ENCODE data around the gene ADAM12. TPM values are rescaled to one million over a fixed set of nuclear protein-coding genes. Genes with fewer than 3 reads are reported as not detected.

The ADAM12 gene
- total RNA-seq (2014; rRNA removed; shearing (Covaris generic)), result not detected in 2 replicates

DNA sequence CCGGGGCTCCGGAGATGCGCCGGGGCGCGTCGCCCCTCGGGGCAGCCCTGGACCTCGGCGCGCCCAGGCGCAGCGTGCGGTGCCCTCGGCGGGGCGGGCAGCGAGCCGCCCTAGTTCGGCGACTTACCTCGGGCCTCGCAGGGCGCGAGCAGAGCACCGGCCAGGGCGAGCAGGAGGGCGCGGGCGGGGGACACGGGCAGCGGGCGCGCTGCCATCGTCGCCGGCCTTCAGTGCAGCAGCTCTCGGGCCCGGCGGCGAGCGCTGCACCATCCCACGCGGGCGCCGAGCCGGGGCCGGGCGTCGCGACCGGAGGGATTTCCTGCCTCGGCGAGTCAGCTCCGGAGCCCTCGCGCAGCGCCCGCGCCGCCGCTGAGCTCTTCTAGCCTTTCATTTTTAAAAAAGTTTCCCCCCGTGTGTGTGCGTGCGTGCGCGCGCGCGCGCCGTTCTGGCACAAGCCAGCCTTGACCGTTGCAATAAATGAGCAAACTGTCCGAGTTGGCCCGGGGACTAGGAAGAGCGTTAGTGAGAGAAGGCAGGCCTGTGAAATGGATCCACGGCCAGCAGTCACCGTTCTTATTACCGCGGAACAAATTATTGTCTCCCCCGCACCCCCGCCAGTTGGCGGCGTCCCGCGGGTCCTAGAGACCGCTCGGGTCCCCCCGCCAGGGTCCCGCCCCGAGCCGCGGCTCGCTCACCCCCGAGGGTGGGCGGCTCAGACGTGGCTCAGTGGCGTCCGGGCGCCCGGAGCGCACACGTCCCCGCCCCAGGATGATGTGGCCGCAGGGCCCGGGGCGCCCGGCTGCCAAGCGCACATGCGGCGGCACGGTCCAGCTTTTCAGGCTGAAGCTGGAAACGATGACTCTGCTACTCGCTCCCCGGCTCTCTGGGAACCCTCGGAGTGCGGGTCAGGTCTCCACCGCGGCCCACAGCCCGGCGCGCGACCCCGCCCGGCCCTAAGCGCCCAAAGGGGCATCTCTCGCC, at the start of gene ADAM12:
TSS of gene ADAM12 (minus strand) at position 547 of the 981 bp plus-strand sequence. CDS start at position 215, 332 bp downstream.
- in situ Hi-C loops (cut with HindIII; ENCODE audit: low sequenced_read_pairs), result no loop called here
- no peak for DNase-seq (ENCODE audit: low spot score)

GRCh38 chr10:126437635-126438406, 49.5 kb upstream of the ADAM12 start:
- in situ Hi-C loops (cut with HindIII; ENCODE audit: low sequenced_read_pairs), result no loop called here
- no peak for DNase-seq (ENCODE audit: low spot score)

DNA sequence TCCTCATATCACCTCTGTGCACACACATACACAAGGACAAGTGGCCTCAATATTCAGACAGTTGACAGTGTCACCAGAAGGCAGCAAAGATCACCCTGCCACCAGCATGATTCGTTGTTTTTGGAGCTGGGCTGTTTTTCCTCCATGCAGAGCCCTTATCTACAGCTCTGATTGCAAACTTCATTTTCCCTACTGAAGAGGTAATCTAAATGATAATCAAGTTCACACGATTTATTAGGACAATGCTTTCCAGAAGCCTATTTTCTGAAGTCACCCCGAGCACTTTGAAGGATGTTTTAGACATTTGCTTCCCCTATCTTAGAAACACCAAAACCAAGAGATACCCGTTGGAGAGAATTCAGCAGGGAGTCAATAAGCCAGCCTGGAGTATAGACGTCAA, 46.0 kb upstream of the ADAM12 start:
- in situ Hi-C loops (cut with HindIII; ENCODE audit: low sequenced_read_pairs), result no loop called here
- DNase-seq (ENCODE audit: low spot score), result no peak

DNA sequence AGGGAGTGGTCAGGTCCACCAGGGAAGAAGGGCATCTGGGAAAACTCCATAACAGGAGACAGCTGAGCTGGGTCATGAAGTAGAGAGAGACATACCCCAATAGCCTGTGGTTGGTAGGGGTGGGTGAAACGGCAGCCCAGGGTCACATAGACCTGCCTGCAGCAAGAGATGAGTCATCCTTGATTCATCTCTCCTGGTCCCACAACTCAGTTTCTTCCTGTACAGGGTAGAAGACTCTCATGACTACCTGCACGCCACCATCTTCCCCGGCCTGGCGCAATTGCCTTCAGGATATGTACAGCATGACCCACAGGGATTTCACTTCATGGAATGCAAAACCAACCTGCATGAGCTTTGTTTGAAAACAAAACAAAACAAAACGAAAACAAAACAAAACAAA, 45.1 kb upstream of the ADAM12 start:
- DNase-seq (ENCODE audit: low spot score), result no peak
- in situ Hi-C loops (cut with HindIII; ENCODE audit: low sequenced_read_pairs), result no loop called here

DNA sequence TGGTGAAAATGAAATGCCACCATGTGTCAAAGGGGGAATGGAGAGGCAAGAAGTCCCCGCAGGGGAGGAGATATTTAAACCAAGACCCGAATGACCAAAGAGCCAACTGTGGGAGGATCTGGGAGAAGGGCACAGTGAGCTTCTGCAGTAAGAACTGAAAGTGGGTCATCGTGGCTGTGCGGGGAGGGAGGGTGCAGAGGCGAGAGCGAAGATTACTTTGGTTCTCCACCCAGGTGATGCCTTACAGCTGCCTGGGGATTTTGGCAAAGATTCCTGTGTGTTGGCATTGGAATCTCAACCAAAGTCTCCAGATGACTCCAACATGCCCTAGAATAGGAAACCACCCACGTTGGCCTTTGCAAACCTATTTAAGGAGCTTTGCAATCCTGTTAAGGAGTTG, 44.2 kb upstream of the ADAM12 start:
- in situ Hi-C loops (cut with HindIII; ENCODE audit: low sequenced_read_pairs), result no loop called here
- DNase-seq (ENCODE audit: low spot score), result no peak

DNA sequence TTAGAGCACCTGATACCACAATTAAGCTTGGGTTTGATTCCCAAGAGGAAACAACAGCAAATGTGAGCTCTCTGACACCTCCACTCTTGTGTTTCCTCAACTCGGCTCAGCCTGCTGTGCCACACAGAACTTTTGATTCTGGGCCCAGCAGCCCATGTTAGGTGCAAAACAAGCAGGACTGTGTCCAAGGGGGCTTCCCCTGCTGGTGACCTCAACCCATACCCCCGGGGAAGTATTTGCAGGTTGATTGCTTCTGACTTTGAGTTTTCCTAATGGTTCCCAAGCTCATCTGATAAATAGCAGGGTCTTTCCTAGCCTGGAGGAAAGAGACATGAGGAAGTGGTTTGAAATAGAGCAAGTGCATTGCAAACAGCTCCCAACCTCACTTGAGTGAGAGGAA, 43.5 kb upstream of the ADAM12 start:
- no peak for DNase-seq (ENCODE audit: low spot score)
- in situ Hi-C loops (cut with HindIII; ENCODE audit: low sequenced_read_pairs), result no loop called here

DNA sequence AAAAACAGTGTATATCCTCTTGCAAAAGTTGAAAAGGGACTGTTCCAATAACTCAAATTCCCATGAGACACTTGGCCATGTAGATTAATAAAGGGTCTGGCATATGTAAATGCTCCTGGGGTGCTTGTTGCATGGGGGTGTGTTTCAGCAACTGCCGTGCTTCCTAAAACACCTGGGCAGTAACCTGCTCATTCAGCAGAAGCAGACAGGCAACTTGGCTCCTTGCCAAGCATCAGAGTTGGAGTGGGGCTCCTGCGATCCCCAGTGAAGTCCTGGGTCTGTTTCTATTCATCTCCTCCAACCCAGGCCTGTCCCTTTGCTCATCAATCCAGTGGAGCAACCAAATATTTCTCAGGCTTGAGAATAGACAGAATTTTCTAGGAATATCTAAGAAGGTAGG, 42.2 kb upstream of the ADAM12 start:
- in situ Hi-C loops (cut with HindIII; ENCODE audit: low sequenced_read_pairs), result no loop called here

GRCh38 chr10:126429275-126429674, 41.0 kb upstream of the ADAM12 start:
- in situ Hi-C loops (cut with HindIII; ENCODE audit: low sequenced_read_pairs), result no loop called here

More for the DNA sequence above, 42.2 kb upstream of the ADAM12 start:
- DNase-seq (ENCODE audit: low spot score), result no peak

DNA sequence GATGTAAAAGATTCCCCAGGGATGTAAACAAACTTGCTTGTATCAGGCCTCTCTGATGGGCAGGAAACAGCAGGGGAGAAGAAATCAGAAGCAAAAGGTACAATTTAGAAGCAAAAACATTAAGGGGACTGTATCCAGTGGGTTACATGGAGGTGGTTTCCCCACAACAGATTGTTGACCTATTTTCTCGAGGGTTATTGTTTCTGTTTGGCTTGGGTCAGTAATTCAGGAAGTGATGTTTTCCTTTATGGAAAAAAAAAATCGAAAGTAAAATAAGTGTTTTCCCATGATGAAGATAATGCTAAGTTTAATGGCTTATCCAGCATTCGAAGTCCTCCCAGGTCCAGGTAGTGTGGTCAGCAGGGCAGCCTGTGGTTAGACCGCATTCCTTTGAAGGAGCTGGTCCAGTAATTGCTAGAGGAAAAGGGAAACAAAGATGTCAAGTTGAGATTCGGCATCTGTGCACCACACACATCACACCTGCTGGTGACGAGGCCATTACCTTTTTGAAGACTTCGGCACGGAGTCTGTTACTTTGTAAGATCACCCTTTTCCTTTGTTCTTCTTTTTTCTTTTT, 37.3 kb upstream of the ADAM12 start:
- in situ Hi-C loops (cut with HindIII; ENCODE audit: low sequenced_read_pairs), result no loop called here
- no peak for DNase-seq (ENCODE audit: low spot score)

More at GRCh38 chr10:126429275-126429674, 41.0 kb upstream of the ADAM12 start:
- no peak for DNase-seq (ENCODE audit: low spot score)

DNA sequence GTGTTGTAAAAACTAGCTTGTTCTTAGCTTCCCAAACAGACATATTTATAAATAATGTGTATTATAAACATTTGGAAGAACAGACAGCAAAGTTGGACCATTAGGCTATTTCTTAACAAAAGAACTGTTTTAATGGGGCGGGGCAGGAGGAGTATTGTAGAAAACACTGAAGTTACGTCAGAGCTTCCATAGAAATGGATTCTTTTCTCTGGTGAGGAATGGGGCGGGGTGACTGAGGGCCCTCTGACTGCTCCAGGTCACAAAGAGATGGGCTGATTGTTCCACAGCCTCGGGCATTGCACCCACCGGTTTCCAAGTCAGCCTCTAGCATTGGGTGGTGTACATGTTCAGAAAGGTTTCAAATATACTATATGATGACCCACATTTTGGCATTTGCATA, 36.8 kb upstream of the ADAM12 start:
- in situ Hi-C loops (cut with HindIII; ENCODE audit: low sequenced_read_pairs), result no loop called here
- no peak for DNase-seq (ENCODE audit: low spot score)

GRCh38 chr10:126423732-126424491, 35.6 kb upstream of the ADAM12 start:
- no peak for DNase-seq (ENCODE audit: low spot score)
- in situ Hi-C loops (cut with HindIII; ENCODE audit: low sequenced_read_pairs), result no loop called here

GRCh38 chr10:126422567-126422966, 34.3 kb upstream of the ADAM12 start:
- DNase-seq (ENCODE audit: low spot score), result no peak
- in situ Hi-C loops (cut with HindIII; ENCODE audit: low sequenced_read_pairs), result no loop called here

- no peak for DNase-seq (ENCODE audit: low spot score)
- in situ Hi-C loops (cut with HindIII; ENCODE audit: low sequenced_read_pairs), result no loop called here
These were observed 33.5 kb upstream of the ADAM12 start for GRCh38 chr10:126421756-126422256.

DNA sequence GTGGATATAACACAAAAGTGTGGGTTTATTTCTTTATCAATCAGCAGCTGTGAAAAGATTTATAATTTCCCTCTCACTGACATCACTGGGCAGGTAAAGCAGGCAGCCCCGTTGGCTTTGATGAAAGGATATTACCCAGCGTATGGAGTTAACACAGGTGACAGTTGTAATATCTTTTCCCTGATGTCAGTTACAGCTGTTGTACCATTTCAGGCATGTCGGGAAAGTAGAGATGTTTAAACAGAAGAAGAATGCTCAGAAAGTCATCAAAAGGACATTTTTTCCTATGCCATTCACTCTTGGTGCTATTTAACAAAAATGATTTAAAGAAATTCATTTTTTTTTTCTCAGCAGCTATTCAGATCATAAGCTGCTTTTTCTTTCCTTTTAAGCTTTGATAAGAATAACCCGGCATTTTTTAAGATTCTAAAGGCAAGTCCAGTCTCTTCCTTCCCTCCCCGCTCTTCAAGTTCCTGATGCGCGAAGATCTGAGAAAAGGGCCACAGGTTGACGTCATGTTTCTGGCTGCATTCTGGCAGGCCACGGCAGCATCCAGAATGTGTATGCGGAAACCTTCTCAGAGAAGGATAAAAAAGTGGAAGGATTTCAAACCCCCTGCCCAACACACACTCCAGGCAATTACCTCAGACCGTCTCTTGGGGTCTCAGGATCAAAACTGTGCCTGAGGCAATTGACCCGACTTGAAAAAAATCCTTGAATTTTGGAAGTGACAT, 32.5 kb upstream of the ADAM12 start:
- no peak for DNase-seq (ENCODE audit: low spot score)
- in situ Hi-C loops (cut with HindIII; ENCODE audit: low sequenced_read_pairs), result no loop called here

GRCh38 chr10:126417220-126417825, 29.0 kb upstream of the ADAM12 start:
- in situ Hi-C loops (cut with HindIII; ENCODE audit: low sequenced_read_pairs), result no loop called here
- no peak for DNase-seq (ENCODE audit: low spot score)

DNA sequence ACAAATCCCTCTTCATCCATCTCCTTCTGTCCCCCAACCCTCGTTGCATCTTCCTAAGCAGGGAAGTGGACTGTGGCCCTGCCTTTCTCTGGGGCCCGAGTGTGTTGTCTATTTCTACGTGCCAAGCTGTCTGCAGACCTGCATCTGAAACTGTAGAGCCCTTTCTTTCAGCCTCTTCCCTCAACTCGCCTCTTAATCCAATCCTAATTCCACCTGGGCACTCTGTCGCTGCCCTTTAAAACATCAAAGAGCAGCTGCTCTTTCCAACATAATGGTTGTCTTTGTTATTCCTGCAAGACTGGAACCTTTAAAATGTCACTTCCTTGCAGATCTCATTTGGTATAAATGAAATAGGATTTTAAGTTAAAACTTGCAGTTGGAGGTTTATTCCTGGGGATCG, 21.5 kb upstream of the ADAM12 start:
- in situ Hi-C loops (cut with HindIII; ENCODE audit: low sequenced_read_pairs), result no loop called here
- no peak for DNase-seq (ENCODE audit: low spot score)

GRCh38 chr10:126408953-126409641, 20.8 kb upstream of the ADAM12 start:
- in situ Hi-C loops (cut with HindIII; ENCODE audit: low sequenced_read_pairs), result no loop called here
- DNase-seq (ENCODE audit: low spot score), result no peak
